Kasumi-1 (cell line): ENCODE data around the gene SSBP2.
A peak's percentile ranks its signal among the peaks of the same experiment; 100 is the strongest.

Experiments used
- DNase-seq, 2 experiments: peaks; one replicate each; lab custom pipeline; 2025; lab: John Stamatoyannopoulos, UW

Gene SSBP2

GRCh38 chr5:81751009-81751835 lies at the start of gene SSBP2:
TSS of gene SSBP2 (minus strand) at chr5:81751097. CDS start at chr5:81751042, 55 bp downstream.
- DNase-seq: peak; percentile 96 to 97

- no peak for DNase-seq
These were observed 44.8 kb upstream of the SSBP2 start for GRCh38 chr5:81795666-81796065.

DNA sequence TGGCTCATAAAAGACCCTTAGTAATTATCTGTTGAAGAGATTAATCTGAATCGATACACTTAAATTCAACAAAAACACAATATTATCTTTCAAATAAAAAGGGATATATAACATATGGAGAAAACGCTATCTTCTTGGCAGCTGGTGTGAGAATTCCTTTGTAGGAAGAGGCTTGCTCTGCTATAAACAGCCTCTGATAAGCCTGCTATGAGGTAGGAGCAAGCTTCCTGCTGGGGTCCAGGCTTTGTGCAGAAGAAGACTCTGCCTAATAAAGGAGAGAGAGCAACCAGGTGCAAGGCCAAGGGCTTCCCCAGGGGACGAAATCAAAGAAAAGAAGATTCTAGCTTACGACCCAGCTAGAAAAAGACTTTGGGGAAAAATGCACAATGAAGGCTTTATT lies 43.3 kb upstream of the SSBP2 start:
- DNase-seq: no peak

DNA sequence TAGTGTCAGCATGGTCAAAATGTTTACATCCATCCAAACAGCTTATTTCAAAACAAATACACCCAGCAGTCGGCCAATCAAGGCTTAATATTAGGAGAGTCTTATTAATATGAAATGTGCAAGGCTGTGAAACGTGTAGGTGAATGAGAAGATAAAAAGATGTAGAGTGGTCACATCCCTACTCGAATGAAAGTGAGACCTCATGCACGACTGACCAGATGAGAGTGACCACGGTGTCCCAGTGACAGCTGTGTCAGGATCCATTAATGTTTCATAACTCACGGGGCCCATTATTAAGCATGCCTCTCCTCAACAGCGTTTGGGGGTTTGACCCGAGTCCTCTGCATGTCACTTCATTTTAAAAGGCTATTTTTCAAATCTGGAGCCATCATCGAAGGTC lies 39.4 kb upstream of the SSBP2 start:
- DNase-seq: no peak

GRCh38 chr5:81789033-81789432 lies 38.1 kb upstream of the SSBP2 start:
- no peak for DNase-seq

DNA sequence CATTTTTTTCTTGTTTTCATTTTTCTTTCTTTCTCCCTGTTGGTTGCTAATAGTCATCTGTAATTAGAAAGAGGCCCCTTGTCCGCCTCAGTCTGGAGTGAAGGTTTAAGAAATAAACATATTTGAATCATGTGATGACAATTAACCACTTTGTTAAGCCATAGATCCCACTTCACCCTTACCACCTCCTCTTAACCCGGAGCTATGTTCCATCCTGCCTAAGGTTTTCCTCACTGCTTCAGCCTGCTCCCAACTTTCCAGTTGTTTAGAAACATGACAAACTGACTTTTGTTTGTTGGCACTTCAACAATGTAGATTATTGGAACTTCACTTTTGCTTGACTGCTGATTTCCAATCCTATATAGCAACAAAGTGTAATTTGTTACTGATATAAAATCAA lies 37.4 kb upstream of the SSBP2 start:
- DNase-seq: no peak

GRCh38 chr5:81787474-81788242 lies 36.8 kb upstream of the SSBP2 start:
- peak; percentile 77 to 81 for DNase-seq

- DNase-seq: no peak
These were observed 36.1 kb upstream of the SSBP2 start for GRCh38 chr5:81786991-81787390.

- DNase-seq: no peak
These were observed 35.6 kb upstream of the SSBP2 start for GRCh38 chr5:81786496-81786895.

GRCh38 chr5:81785322-81785721 lies 34.4 kb upstream of the SSBP2 start:
- DNase-seq: peak; percentile 40 to 61

- DNase-seq: no peak
These were observed 32.5 kb upstream of the SSBP2 start for GRCh38 chr5:81783401-81783800.

- DNase-seq: no peak
These were observed 31.9 kb upstream of the SSBP2 start for GRCh38 chr5:81782811-81783210.

GRCh38 chr5:81779916-81780266 lies 29.0 kb upstream of the SSBP2 start:
- no peak for DNase-seq

GRCh38 chr5:81779125-81779915 lies 28.4 kb upstream of the SSBP2 start:
- DNase-seq: peak; percentile 49 to 67

DNA sequence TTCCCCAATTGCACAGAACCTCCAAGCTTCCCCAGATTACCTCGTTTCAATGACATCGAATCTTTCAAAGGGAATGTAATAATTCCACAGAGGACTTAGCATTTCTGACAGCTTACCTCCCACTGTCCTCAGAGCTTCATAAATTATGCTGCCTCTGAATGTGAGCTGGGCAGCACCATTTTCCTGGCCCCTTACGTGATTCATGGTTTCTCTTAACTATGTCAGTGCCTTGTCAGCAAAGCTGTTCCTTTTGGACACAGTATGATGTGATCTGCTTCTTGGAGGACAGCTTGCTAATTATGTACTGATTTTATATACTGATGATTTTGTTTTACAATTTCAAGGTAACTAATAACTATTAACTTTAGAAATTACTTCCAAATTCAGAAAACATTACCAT lies 27.7 kb upstream of the SSBP2 start:
- no peak for DNase-seq

- no peak for DNase-seq
These were observed 25.4 kb upstream of the SSBP2 start for GRCh38 chr5:81776258-81776657.

DNA sequence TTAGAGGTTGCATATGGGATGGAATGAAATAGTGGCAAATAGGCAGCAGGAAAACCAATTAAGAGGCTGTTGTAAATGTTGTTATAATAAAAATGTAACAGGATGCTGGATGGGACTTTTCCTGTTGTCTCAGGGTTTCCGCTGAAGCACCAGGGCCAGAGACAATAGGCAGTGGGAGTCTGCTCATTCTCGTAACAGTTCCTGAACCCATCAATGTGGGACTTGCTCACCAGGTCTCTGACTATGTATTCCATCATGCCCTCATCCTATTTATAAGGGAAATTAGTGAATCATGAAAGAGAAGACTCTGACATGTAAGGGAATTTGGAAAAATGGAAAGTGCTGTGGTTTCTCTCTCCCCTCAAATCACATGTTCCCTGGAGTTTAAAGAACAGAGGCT lies 23.5 kb upstream of the SSBP2 start:
- DNase-seq: no peak

DNA sequence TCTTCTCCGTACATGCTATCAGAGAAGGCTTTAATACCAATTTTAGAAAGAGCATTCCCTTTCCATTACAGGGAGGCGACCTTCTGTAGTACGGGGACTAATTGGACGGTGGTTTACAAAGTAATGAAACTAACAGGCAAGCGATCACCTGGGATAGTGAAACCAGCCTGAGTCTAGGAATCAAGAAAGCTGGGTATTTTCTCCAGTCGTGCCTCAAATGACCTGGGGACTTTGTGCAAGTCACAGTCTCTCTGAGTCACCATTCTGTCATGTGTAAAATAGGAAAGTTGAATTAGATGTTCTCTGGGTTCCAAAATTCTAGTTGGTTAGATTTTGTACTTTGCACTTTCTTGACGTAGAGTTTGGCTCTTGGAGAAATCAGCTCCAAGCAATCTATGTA lies 22.7 kb upstream of the SSBP2 start:
- DNase-seq: no peak

DNA sequence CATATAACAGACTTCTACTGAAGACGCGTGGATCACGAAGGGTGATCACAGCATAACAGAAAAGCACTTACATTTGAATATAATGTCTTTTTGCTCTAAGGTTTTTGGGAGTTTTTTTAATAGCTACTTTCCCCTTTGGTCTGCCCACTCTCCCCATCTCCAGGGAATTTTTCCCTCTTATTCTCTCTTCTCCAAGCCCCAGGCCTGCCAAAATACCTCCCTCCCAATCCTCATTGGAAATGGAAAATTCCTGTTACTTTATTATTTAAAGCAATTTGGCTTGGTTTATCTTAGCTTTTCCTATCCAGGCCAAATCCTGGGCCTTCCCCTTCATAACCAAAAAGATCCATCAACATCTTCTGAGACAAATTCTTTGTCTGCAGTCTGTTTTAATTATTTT lies 22.3 kb upstream of the SSBP2 start:
- no peak for DNase-seq

DNA sequence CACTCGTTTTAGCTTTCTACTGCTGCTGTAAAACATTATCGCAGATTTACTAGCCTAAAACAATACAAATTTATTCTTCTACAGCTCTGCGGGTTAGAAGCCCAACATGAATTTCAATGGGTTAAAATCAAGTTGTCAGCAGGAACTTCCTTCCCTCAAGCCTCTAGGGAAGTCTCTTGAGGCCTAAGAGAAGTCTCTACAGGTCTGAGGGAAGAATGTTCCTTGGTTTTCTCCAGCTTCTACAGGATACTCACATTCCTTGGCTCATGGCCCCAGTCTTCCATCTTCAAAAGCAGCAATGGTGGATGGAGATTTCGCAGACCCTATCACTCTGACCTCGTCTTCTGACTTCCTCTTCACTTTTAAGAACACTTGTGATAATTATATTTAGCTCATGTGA lies 21.6 kb upstream of the SSBP2 start:
- no peak for DNase-seq

DNA sequence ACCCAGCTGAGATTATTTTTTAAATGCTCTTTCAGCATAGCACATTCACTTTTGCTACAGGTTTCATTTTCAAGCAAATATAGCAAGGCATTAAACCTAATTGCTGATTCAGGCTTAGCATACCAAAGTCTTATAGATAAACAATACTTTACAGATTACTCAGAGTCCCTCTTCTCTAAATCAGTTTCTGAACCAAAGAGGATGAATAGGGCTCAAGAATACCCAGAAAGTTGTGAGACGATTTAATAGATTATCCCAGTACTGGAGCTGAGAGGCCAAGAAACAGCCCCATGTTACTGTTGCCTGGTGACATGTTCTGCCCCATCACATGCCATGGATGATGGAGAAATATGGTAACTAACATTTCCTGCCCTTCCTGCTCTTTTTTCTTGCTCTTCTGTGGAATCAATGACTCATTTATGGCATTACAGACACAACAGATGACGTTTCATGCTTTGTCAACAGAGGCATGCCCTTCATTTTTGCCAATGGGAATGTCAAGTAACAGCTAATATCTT lies 18.1 kb upstream of the SSBP2 start:
- no peak for DNase-seq

DNA sequence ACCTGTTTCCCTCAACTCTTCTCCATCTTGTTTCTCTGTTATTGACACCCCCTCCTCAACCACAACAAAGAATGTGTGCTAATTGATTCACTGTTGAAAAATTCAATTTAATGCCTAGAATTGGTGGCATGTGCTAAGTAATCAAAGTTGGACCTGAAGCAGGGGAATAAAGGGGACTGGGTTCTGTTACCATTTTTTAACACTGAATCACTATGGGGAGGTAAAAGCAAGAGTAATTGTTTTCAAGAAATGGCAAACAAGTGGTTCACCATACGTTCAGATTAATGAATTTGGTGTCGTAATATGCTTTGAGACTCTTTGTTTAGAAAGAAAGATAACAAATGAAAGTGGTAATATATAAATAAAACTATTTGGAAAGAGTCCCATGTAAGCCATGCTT lies 17.0 kb upstream of the SSBP2 start:
- DNase-seq: no peak
